Calu3 (cell line): ENCODE data around the gene GNB1L. TPM values are rescaled to one million over a fixed set of nuclear protein-coding genes. Genes with fewer than 3 reads are reported as not detected.

Experiments used
- BruUV-seq: library from RNA; stranded (reverse); fragments of 400-500 nt; replicated peaks from 2 replicates; lab custom pipeline; 2021; lab: Mats Ljungman, UMichigan
- CTCF ChIA-PET: fragments of 300-600 bp; sonication (Branson Sonifier 250); formaldehyde crosslinking; loops from one replicate; lab custom pipeline; 2022; ENCODE audit warnings: antibody characterized with exemption; lab: Charles Lee
- DNase-seq: peaks from one replicate; pipeline ENCODE4 v3.0.0; 2022
- H3K27ac Mint-ChIP-seq: one replicate; pipeline ENCODE4 v1.8.0; 2022; ENCODE audit warnings: mixed read lengths; ENCODE audit not compliant: unreplicated experiment
- H3K27me3 Mint-ChIP-seq: one replicate; pipeline ENCODE4 v1.8.0; 2022; ENCODE audit warnings: mixed read lengths; ENCODE audit not compliant: unreplicated experiment
- H3K36me3 Mint-ChIP-seq: one replicate; pipeline ENCODE4 v1.8.0; 2022; ENCODE audit warnings: mild to moderate bottlenecking, moderate library complexity, mixed read lengths; ENCODE audit not compliant: insufficient read depth, unreplicated experiment
- H3K4me1 Mint-ChIP-seq: one replicate; pipeline ENCODE4 v1.8.0; 2022; ENCODE audit warnings: mild to moderate bottlenecking, low read depth, mixed read lengths; ENCODE audit not compliant: unreplicated experiment
- H3K4me3 Mint-ChIP-seq: one replicate; pipeline ENCODE4 v1.8.0; 2022; ENCODE audit warnings: mild to moderate bottlenecking, low read depth, moderate library complexity, mixed read lengths; ENCODE audit not compliant: unreplicated experiment
- H3K9me3 Mint-ChIP-seq: one replicate; pipeline ENCODE4 v1.8.0; 2022; ENCODE audit warnings: low read depth, mixed read lengths; ENCODE audit not compliant: unreplicated experiment
- intact Hi-C: fragments of 100-400 bp; cut with micrococcal nuclease; formaldehyde crosslinking; loops from one replicate; pipeline ENCODE4 v1.10.0; 2022; ENCODE audit not compliant: unreplicated experiment
- total RNA-seq: library from RNA; stranded (reverse); gene quantifications from 2 replicates; pipeline ENCODE4 v1.2.3, GENCODE V29; 2022
- TF ChIP-seq, protein P1 (sequence below): fragments of 200-600 bp; IDR thresholded peaks from one replicate; pipeline ENCODE4 v1.8.0; 2022; ENCODE audit warnings: antibody characterized with exemption; ENCODE audit not compliant: unreplicated experiment

GNB1L gene
- total RNA-seq, 1 experiment from 2014 or later, result 13.0 TPM

DNA sequence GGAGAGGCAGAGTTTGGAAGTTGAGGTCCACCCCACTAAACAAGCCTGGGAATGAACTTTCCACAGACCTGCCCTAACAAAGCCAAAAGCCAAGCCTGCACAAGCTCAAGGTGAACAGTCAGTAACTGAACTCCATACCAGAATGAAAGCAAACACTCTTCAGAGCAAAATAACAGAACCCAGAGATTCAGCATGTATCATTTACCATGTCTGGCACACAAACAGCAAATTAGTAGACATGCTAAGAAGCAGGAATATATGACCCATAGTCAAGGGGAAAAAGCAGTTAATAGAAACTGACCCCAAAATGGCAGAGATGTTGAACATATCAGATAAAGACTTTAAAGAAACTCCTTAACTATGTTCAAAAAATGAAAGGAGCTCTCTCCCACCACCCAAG, 62.8 kb downstream of the GNB1L start:
- Mint-ChIP-seq H3K4me1 (no peaks in the 10 kb centered on the region), H3K4me3 (no peak overlapping the region), H3K27ac (no peak overlapping the region), H3K27me3 (no peaks in the 10 kb centered on the region), H3K36me3 (peaks cover 5% of the 10 kb centered on the region), H3K9me3 (no peaks in the 10 kb centered on the region)
- CTCF ChIA-PET, result no interaction called here
- TF ChIP-seq, protein P1, sequence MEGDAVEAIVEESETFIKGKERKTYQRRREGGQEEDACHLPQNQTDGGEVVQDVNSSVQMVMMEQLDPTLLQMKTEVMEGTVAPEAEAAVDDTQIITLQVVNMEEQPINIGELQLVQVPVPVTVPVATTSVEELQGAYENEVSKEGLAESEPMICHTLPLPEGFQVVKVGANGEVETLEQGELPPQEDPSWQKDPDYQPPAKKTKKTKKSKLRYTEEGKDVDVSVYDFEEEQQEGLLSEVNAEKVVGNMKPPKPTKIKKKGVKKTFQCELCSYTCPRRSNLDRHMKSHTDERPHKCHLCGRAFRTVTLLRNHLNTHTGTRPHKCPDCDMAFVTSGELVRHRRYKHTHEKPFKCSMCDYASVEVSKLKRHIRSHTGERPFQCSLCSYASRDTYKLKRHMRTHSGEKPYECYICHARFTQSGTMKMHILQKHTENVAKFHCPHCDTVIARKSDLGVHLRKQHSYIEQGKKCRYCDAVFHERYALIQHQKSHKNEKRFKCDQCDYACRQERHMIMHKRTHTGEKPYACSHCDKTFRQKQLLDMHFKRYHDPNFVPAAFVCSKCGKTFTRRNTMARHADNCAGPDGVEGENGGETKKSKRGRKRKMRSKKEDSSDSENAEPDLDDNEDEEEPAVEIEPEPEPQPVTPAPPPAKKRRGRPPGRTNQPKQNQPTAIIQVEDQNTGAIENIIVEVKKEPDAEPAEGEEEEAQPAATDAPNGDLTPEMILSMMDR, result no peak
- BruUV-seq, result no TSS peak
- DNase-seq, result no peak
- intact Hi-C loops, result no loop called here

DNA sequence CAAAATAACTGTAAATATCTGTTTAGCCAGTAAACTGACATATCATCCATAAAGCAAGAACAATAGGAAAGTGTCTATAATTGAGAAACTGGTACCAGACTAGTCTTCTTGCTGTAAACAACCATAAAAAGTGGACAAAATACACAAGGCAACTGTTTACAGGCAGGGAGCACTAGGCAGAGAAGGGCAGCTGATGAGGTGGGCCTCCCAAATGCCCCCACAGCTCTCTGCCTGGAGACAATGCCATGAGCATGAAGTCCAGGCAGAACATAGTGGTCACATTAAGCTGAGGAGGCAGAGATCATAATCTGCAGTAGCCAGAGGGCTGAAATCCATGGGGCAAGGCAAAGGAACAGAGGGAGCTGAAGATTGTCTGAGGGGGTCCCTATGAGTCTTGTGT, 63.4 kb downstream of the GNB1L start:
- H3K27ac Mint-ChIP-seq, result no peak overlapping the region

DNA sequence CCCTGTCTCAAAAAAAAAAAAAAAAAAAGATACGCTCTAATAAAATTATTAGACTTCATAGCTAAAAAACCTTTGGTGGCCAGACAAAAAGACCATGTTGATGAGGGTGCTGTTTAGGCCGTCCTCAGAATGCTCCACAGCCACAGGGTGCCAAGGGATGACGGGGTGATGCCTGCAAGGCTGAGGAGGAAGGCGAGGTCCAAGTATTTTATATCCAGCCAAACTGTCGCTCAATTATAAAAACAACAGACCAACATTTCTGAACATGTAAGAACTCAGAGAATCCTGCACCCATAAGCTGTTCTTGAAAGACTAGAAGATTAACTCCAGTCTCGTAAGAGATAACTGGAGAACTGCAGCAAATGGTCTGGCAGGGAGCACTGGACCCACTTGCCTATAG, 64.8 kb downstream of the GNB1L start:
- no peaks in the 10 kb centered on the region for H3K4me1 Mint-ChIP-seq
- no peak for DNase-seq
- no TSS peak for BruUV-seq
- H3K9me3 Mint-ChIP-seq, result no peaks in the 10 kb centered on the region
- CTCF ChIA-PET, result no interaction called here
- intact Hi-C loops, result no loop called here
- no peak overlapping the region for H3K4me3 Mint-ChIP-seq
- H3K36me3 Mint-ChIP-seq, result peaks cover 5% of the 10 kb centered on the region
- TF ChIP-seq, protein P1, result no peak
- no peak overlapping the region for H3K27ac Mint-ChIP-seq
- no peaks in the 10 kb centered on the region for H3K27me3 Mint-ChIP-seq

More for the DNA sequence above, 63.4 kb downstream of the GNB1L start:
- H3K4me3 Mint-ChIP-seq, result no peak overlapping the region
- TF ChIP-seq, protein P1, result no peak
- peaks cover 5% of the 10 kb centered on the region for H3K36me3 Mint-ChIP-seq
- no peaks in the 10 kb centered on the region for H3K4me1 Mint-ChIP-seq
- no peaks in the 10 kb centered on the region for H3K27me3 Mint-ChIP-seq
- no TSS peak for BruUV-seq
- DNase-seq, result no peak
- no peaks in the 10 kb centered on the region for H3K9me3 Mint-ChIP-seq
- intact Hi-C loops, result no loop called here
- CTCF ChIA-PET, result no interaction called here

GRCh38 chr22:19789406-19789805, 65.3 kb downstream of the GNB1L start:
- TF ChIP-seq, protein P1, result no peak
- Mint-ChIP-seq H3K27ac (no peak overlapping the region), H3K27me3 (no peaks in the 10 kb centered on the region), H3K4me3 (no peak overlapping the region), H3K36me3 (peaks cover 5% of the 10 kb centered on the region), H3K9me3 (no peaks in the 10 kb centered on the region), H3K4me1 (no peaks in the 10 kb centered on the region)
- no peak for DNase-seq
- no TSS peak for BruUV-seq
- CTCF ChIA-PET, result no interaction called here
- intact Hi-C loops, result no loop called here
